Effector memory CD4-positive, alpha-beta T cell (primary cell): Measurements from ENCODE around the gene CAD.

Experiments
- DNase-seq, 3 donors: peaks; one replicate each; pipeline ENCODE4 v3.0.0-alpha.2; 2020
- H3K27ac ChIP-seq: 2 replicates; pipeline ENCODE4 v1.7.0; 2013; ENCODE audit warnings: mild to moderate bottlenecking, low read length, moderate library complexity; ENCODE audit not compliant: insufficient read depth, poor library complexity, severe bottlenecking
- H3K27me3 ChIP-seq: replicated peaks from 2 replicates; pipeline ENCODE4 v1.7.0; 2013; ENCODE audit warnings: mild to moderate bottlenecking, low read length; ENCODE audit not compliant: insufficient read depth, control insufficient read depth, poor library complexity, severe bottlenecking
- H3K36me3 ChIP-seq: 2 replicates; pipeline ENCODE4 v1.7.0; 2013; ENCODE audit warnings: mild to moderate bottlenecking, low read length, moderate library complexity; ENCODE audit not compliant: control insufficient read depth, insufficient read depth
- H3K4me1 ChIP-seq: 2 replicates; pipeline ENCODE4 v1.7.0; 2013; ENCODE audit warnings: low read length, mild to moderate bottlenecking; ENCODE audit not compliant: control insufficient read depth, insufficient read depth, poor library complexity, severe bottlenecking
- H3K4me3 ChIP-seq: 2 replicates; pipeline ENCODE4 v1.7.0; 2013; ENCODE audit warnings: low read length, low read depth, mild to moderate bottlenecking; ENCODE audit not compliant: insufficient read depth, poor library complexity, severe bottlenecking
- H3K9me3 ChIP-seq: 2 replicates; pipeline ENCODE4 v1.7.0; 2013; ENCODE audit warnings: mild to moderate bottlenecking, low read length, moderate library complexity; ENCODE audit not compliant: control insufficient read depth

CAD gene

DNA sequence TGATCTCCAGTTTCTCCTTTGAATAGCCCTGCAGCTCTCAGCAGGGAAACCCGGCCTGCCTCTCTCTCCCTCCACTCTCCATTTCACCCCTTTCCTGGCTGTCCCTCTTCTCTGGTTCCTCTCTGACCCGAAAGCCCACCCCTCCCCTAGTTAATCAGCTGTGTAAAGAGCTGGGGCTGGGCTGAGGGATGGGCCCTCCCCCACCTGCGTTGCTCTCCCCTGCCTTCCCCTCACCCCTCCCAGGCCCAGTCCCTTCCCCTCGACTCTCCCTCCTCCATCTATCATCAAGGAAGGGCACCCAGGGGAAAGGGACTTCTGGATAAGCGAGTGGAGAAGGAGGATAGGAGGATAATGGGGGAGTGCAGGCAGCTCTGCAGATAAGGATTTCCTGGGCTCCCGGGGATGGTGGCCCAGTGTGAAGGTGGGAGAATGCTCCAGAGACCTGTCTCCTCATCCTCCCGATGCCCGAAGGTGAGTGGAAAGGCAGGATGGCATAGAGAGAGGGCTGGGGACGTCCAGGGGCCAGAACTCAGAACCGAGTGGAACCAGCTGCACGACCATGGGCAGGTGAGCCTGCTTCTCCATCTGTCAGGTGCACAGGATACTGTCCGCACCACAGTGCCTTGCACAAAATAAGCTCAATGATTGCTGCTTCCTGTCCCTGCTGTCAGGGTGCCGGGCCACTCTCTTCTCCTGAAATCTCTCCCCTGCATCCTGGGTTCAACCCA lies 33.6 kb downstream of the CAD start:
- Histone ChIP-seq H3K36me3 (no peaks in the 10 kb centered on the region), H3K9me3 (no peaks in the 10 kb centered on the region), H3K4me1 (no peaks in the 10 kb centered on the region), H3K27ac (no peak overlapping the region), H3K27me3 (peaks cover 9% of the 10 kb centered on the region), H3K4me3 (no peak overlapping the region)
- DNase-seq, result no peak

DNA sequence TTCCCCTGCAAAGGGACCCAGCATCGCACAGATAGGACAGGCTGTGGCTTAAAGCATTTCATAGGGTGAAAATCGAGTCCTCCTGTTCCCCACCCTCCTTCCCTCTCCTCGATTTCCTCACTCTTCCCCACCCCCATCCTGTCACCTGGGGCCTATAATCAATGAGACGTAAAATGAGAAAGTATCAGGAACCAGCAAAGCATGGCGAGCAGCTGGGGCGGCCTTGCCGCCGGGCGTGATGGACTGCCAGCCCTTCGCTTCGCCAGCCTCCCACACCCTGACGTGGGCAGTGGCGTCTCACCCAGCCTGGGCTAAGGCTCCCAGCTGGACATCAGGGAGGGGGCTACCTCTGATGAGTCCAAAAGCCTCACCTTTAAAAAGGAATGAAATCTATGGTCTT lies 34.6 kb downstream of the CAD start:
- Histone ChIP-seq H3K4me3 (no peak overlapping the region), H3K27me3 (peaks cover 9% of the 10 kb centered on the region), H3K36me3 (no peaks in the 10 kb centered on the region), H3K9me3 (no peaks in the 10 kb centered on the region), H3K4me1 (no peaks in the 10 kb centered on the region), H3K27ac (no peak overlapping the region)
- no peak for DNase-seq

DNA sequence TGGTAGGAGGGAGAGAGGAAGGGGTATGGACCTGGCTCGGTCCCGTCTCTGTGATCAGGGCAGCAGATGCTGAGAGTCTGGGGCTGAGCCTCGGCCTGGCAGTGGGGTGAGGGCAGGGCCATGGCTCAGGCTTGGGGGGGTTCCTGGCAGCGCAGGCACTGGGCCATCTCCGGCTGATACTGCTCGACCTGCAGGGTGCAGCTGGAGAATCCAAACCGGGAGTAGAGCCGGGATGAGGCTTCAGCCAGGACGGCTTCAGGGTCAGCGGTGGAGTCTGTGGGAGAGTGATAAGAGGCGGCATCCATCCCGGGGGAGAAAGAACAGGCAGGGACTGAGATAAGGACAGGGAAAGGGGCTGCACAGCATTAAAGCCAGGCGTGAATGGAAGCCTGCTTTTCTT lies 38.0 kb downstream of the CAD start:
- Histone ChIP-seq H3K9me3 (no peaks in the 10 kb centered on the region), H3K4me1 (no peaks in the 10 kb centered on the region), H3K4me3 (no peak overlapping the region), H3K27me3 (peaks cover 13% of the 10 kb centered on the region), H3K27ac (no peak overlapping the region), H3K36me3 (no peaks in the 10 kb centered on the region)
- DNase-seq, result no peak

DNA sequence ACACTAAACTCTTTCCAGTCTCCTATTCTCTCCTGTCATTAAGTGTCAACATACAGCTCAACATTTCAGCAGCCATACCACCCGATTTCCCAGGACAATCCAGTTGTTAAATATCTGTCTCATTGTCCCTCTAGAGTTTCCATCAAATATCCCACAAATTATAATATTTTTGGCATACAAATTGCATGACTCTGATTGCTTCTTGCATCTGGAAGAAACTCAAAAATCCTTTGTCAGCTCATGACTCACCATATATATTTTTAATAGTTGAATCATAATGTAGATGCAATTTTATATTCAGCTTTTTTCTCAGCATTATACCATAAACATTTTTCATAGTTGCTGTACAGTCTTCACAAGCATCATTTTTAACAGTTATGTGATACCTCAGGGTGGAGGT lies 38.5 kb downstream of the CAD start:
- H3K27me3 ChIP-seq, result peaks cover 11% of the 10 kb centered on the region
- H3K36me3 ChIP-seq, result no peaks in the 10 kb centered on the region
- H3K4me1 ChIP-seq, result no peaks in the 10 kb centered on the region
- no peak overlapping the region for H3K4me3 ChIP-seq
- no peak for DNase-seq
- H3K9me3 ChIP-seq, result no peaks in the 10 kb centered on the region
- no peak overlapping the region for H3K27ac ChIP-seq

DNA sequence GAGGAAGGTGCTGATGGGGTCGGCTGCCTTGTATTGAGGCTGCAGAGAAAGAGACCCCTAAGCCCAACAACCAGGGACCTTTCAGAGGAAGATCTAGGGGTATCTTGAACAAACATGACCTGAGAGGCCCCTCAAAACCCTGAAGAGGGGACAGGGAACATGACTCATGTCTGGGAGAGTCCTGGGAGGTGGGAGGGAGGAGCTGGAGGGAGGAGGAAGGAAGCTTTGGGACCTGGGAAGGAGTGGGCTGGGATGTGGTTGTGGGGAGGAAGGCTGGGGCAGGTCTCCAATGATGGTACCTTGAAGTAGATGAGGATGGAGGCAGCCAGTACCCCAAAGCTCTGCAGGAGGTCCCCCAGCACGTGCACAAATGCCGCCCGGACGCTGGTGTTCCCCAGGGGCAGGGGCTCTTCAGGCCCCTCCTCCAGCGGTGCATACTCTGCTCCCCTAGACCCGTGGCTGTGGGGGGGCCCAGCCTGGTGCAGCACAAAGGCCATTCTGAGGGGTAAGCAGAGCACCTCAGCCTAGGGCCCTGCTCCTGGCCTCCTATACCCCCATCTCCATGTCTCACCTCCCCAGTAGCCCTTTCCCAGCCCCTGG lies 39.8 kb downstream of the CAD start:
- Histone ChIP-seq H3K9me3 (no peaks in the 10 kb centered on the region), H3K4me1 (peaks cover 7% of the 10 kb centered on the region), H3K27ac (no peak overlapping the region), H3K36me3 (no peaks in the 10 kb centered on the region), H3K4me3 (no peak overlapping the region), H3K27me3 (peaks cover 14% of the 10 kb centered on the region)
- no peak for DNase-seq

DNA sequence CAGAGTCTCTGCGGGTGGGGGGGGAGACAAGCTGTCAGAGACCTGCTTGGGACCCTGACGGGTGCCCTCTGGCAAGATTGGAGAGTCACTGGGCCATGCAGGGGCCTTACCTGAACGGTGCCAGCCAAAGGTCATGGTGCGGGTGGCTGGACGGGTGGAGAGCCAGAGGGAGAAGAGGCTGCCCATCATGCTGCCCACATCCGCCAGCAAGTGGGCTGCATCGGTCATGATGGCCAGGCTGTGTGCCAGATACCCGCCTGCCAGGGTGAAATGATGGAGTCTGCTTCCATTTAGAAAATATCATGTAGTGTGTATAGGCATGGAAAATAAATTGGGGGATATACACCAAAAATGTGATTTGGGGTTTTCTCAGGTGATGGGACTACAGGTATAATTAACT lies 40.9 kb downstream of the CAD start:
- Histone ChIP-seq H3K36me3 (no peaks in the 10 kb centered on the region), H3K4me3 (no peak overlapping the region), H3K4me1 (peaks cover 16% of the 10 kb centered on the region), H3K27me3 (peaks cover 23% of the 10 kb centered on the region), H3K27ac (no peak overlapping the region), H3K9me3 (no peaks in the 10 kb centered on the region)
- DNase-seq, result no peak

DNA sequence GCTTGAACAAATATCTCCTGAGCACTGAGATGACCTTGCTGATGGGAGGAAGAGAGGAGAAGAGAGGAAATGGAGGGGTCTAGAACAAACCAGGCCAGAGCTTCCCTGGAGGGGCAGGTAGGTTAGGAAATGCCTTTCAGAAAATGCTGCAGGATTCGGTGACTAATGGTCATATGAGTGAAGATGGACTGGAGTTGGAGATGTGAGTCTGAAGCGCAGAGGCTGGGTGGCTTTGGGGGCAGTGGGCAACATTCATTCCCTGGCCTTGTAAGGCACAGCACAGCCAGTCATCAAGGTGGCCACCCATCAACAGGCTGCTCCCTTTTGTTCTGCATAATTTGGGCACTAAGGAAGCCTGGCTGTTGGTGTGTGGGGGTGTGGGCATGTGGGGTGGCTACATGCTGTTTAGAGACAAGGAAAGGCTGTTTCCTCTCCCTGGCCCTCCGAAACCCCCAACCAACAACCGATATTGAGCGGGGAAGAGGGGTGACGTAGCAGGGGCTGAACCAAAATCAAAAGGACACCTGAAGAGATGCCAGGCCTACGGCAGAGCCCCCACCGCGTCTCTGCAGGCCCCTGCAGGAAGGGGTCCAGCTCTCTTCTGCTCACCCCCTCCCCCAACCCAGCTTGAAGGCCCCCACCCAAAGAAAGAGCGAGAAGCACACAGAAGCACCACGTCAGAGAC lies 44.2 kb downstream of the CAD start:
- Histone ChIP-seq H3K4me3 (peak overlapping the region; percentile 66), H3K27me3 (peaks cover 41% of the 10 kb centered on the region), H3K4me1 (peaks cover 35% of the 10 kb centered on the region), H3K9me3 (no peaks in the 10 kb centered on the region), H3K36me3 (no peaks in the 10 kb centered on the region), H3K27ac (no peak overlapping the region)
- no peak for DNase-seq

- Histone ChIP-seq H3K36me3 (no peaks in the 10 kb centered on the region), H3K27ac (no peak overlapping the region), H3K4me1 (peaks cover 35% of the 10 kb centered on the region), H3K27me3 (peaks cover 41% of the 10 kb centered on the region), H3K9me3 (no peaks in the 10 kb centered on the region), H3K4me3 (peak overlapping the region; percentile 66)
- no peak for DNase-seq
Measured at GRCh38 chr2:27261926-27262298, 44.7 kb downstream of the CAD start.

GRCh38 chr2:27262379-27263286 lies 45.5 kb downstream of the CAD start, which contains the start of gene SLC30A3:
SLC30A3 (minus strand) TSS chr2:27263047; CDS start chr2:27262906, 141 bp downstream.
- Histone ChIP-seq H3K4me1 (peaks cover 35% of the 10 kb centered on the region), H3K27ac (no peak within 1 kb of the TSS), H3K36me3 (no peaks in the 10 kb centered on the region), H3K9me3 (no peaks in the 10 kb centered on the region), H3K4me3 (peak within 1 kb of the TSS; percentile 66), H3K27me3 (peaks cover 41% of the 10 kb centered on the region)
- DNase-seq, result peak; percentile 50 to 63 (median 51)
